ENCODE measurements around the gene FRAS1.

FRAS1 gene

DNA sequence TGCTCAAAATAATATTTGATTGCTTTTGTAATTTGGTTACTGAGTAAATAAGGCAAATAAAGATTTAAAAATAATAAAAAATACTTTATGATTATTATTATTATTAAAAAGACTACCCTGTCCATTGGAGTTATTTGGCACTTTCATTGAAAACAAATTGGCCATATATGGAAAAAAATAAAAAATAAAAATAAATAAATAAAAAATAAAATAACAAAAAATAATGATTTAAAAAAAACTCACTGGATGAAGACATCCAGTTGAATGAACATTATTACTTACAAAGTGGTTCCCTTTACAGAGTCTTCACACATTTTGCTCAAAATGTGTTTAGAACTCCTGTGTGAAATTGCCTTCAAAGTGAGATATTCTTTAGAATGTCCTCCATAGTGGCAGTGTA is 353.1 kb downstream of the FRAS1 start:
- Histone ChIP-seq H3K27me3 (ENCODE audit: insufficient read depth, low read length) (no peaks in the 10 kb centered on the region), H3K4me1 (ENCODE audit: insufficient read depth, low read length) (no peaks in the 10 kb centered on the region), H3K9me3 (ENCODE audit: insufficient read depth, low read depth, low read length) (no peaks in the 10 kb centered on the region), H3K27ac (ENCODE audit: low read depth, low read length) (no peak overlapping the region), H3K36me3 (ENCODE audit: insufficient read depth, low read length) (peaks cover 49% of the 10 kb centered on the region), H3K9ac (ENCODE audit: low read depth, low read length) (no peak overlapping the region), H3K4me3 (ENCODE audit: low read length) (no peak overlapping the region)

- H3K9ac ChIP-seq (ENCODE audit: low read depth, low read length): no peak overlapping the region
- H3K36me3 ChIP-seq (ENCODE audit: insufficient read depth, low read length): peaks cover 53% of the 10 kb centered on the region
- no peak overlapping the region for H3K4me3 ChIP-seq (ENCODE audit: low read length)
- WGBS: 100% methylated on average over 1 of the region's 1 CpG
- no peaks in the 10 kb centered on the region for H3K4me1 ChIP-seq (ENCODE audit: insufficient read depth, low read length)
- H3K27me3 ChIP-seq (ENCODE audit: insufficient read depth, low read length): no peaks in the 10 kb centered on the region
- no peaks in the 10 kb centered on the region for H3K9me3 ChIP-seq (ENCODE audit: insufficient read depth, low read depth, low read length)
- no peak overlapping the region for H3K27ac ChIP-seq (ENCODE audit: low read depth, low read length)
Measured at GRCh38 chr4:78410676-78411075, 353.6 kb downstream of the FRAS1 start.

DNA sequence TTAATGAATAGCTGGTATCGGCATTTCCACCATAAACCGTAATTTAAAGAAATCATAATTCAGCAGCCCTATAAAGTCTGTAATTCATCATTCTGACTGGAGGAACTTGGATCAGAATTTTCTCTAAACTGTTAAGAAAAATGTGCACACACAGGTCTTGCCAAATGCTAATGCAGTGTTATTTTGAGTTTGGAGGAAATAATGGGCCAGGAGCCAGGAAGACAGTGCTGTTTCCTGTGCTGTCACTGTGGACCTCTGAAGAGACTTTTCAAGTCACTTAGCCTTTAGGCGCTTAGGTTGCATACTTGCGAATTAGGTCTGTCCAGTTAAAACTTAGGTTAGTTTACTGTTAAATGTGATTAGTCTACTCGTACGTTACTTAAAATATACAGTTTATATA is 357.0 kb downstream of the FRAS1 start:
- H3K36me3 ChIP-seq (ENCODE audit: insufficient read depth, low read length): peaks cover 47% of the 10 kb centered on the region
- no peaks in the 10 kb centered on the region for H3K27me3 ChIP-seq (ENCODE audit: insufficient read depth, low read length)
- WGBS: 98% methylated on average over 4 of the region's 6 CpGs
- H3K27ac ChIP-seq (ENCODE audit: low read depth, low read length): no peak overlapping the region
- no peak overlapping the region for H3K4me3 ChIP-seq (ENCODE audit: low read length)
- peaks cover 27% of the 10 kb centered on the region for H3K4me1 ChIP-seq (ENCODE audit: insufficient read depth, low read length)
- H3K9ac ChIP-seq (ENCODE audit: low read depth, low read length): no peak overlapping the region
- H3K9me3 ChIP-seq (ENCODE audit: insufficient read depth, low read depth, low read length): no peaks in the 10 kb centered on the region

DNA sequence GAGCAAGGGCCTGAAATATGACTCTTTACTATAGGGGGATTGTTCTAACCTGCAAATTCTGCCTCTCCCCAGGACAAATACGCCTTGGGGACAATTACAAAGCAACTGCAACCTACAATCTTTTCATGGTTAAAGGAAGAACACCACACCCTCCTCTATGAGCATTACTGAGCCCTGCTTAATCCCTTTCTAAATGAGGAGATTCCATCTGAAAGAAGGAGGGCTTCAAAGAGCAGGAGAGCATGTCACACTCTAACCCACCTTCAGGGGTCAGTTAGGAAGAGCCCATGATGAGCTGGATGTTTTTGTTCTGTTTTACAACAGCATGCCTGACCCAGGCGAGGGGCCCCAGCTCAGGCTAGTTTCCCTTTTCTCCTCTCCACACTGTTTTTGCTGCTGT is 360.5 kb downstream of the FRAS1 start:
- Histone ChIP-seq H3K4me1 (ENCODE audit: insufficient read depth, low read length) (peaks cover 27% of the 10 kb centered on the region), H3K4me3 (ENCODE audit: low read length) (no peak overlapping the region), H3K36me3 (ENCODE audit: insufficient read depth, low read length) (peaks cover 69% of the 10 kb centered on the region), H3K27ac (ENCODE audit: low read depth, low read length) (peak overlapping the region; percentile 31), H3K27me3 (ENCODE audit: insufficient read depth, low read length) (no peaks in the 10 kb centered on the region), H3K9me3 (ENCODE audit: insufficient read depth, low read depth, low read length) (no peaks in the 10 kb centered on the region), H3K9ac (ENCODE audit: low read depth, low read length) (peak overlapping the region; percentile 25; the same call in 1 of the 2 replicates)
- WGBS: 60% methylated on average over 2 of the region's 2 CpGs

- 53% methylated on average over 6 of the region's 6 CpGs for WGBS
- H3K9ac ChIP-seq (ENCODE audit: low read depth, low read length): no peak overlapping the region
- H3K36me3 ChIP-seq (ENCODE audit: insufficient read depth, low read length): peaks cover 61% of the 10 kb centered on the region
- H3K4me3 ChIP-seq (ENCODE audit: low read length): no peak overlapping the region
- H3K27me3 ChIP-seq (ENCODE audit: insufficient read depth, low read length): no peaks in the 10 kb centered on the region
- H3K4me1 ChIP-seq (ENCODE audit: insufficient read depth, low read length): peaks cover 27% of the 10 kb centered on the region
- H3K27ac ChIP-seq (ENCODE audit: low read depth, low read length): peak overlapping the region; percentile 31; the same call in 1 of the 2 replicates
- H3K9me3 ChIP-seq (ENCODE audit: insufficient read depth, low read depth, low read length): no peaks in the 10 kb centered on the region
Measured at GRCh38 chr4:78418406-78418805, 361.3 kb downstream of the FRAS1 start.

GRCh38 chr4:78423790-78424189 is 366.7 kb downstream of the FRAS1 start:
- Histone ChIP-seq H3K27me3 (ENCODE audit: insufficient read depth, low read length) (no peaks in the 10 kb centered on the region), H3K4me1 (ENCODE audit: insufficient read depth, low read length) (peaks cover 2% of the 10 kb centered on the region; the same call in 1 of the 2 replicates), H3K36me3 (ENCODE audit: insufficient read depth, low read length) (peaks cover 68% of the 10 kb centered on the region), H3K27ac (ENCODE audit: low read depth, low read length) (no peak overlapping the region), H3K9ac (ENCODE audit: low read depth, low read length) (no peak overlapping the region), H3K4me3 (ENCODE audit: low read length) (no peak overlapping the region), H3K9me3 (ENCODE audit: insufficient read depth, low read depth, low read length) (no peaks in the 10 kb centered on the region)
- 97% methylated on average over 9 of the region's 9 CpGs for WGBS

GRCh38 chr4:78424461-78424860 is 367.3 kb downstream of the FRAS1 start:
- H3K4me3 ChIP-seq (ENCODE audit: low read length): no peak overlapping the region
- H3K9ac ChIP-seq (ENCODE audit: low read depth, low read length): no peak overlapping the region
- H3K9me3 ChIP-seq (ENCODE audit: insufficient read depth, low read depth, low read length): no peaks in the 10 kb centered on the region
- peaks cover 68% of the 10 kb centered on the region for H3K36me3 ChIP-seq (ENCODE audit: insufficient read depth, low read length)
- no peaks in the 10 kb centered on the region for H3K4me1 ChIP-seq (ENCODE audit: insufficient read depth, low read length)
- no peak overlapping the region for H3K27ac ChIP-seq (ENCODE audit: low read depth, low read length)
- H3K27me3 ChIP-seq (ENCODE audit: insufficient read depth, low read length): no peaks in the 10 kb centered on the region

DNA sequence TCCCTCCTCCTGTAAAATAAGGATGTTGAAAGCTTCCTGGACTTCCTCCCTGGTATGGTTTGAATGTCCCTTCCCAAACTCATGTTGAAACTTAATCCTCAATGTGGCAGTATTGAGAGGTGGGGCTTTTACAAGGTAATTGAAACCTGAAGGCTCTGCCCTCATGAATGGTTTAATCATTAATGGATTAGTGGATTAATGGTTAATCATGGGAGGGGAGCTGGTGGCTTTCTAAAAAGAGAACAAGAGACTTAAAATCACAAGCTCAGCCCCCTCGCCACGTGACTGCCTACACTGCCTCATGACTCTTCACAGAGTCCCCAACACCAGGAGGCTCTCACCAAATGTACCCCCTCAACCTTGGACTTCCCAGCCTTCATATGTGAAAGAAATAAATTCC is 369.8 kb downstream of the FRAS1 start:
- Histone ChIP-seq H3K36me3 (ENCODE audit: insufficient read depth, low read length) (peaks cover 72% of the 10 kb centered on the region), H3K4me3 (ENCODE audit: low read length) (no peak overlapping the region), H3K27me3 (ENCODE audit: insufficient read depth, low read length) (no peaks in the 10 kb centered on the region), H3K9ac (ENCODE audit: low read depth, low read length) (no peak overlapping the region), H3K4me1 (ENCODE audit: insufficient read depth, low read length) (no peaks in the 10 kb centered on the region), H3K9me3 (ENCODE audit: insufficient read depth, low read depth, low read length) (no peaks in the 10 kb centered on the region), H3K27ac (ENCODE audit: low read depth, low read length) (no peak overlapping the region)
- WGBS: 96% methylated on average over 2 of the region's 2 CpGs

DNA sequence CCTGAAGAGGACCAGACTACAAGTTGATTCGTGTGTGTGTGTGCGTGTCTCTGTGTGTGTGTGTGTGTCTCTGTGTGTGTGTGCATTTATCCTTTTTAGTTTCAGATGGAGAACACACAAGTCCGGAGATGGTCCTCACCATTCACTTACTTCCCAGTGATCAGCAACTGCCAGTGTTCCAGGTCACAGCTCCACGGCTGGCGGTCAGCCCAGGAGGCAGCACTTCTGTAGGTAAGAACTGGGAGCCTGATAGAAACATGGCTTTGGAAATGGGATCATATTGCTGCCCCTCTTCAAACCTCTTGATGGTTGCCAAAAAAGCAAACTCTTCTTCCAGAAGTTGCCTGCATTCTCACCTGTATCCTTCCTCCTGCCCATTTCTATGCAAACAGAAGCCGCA is 371.9 kb downstream of the FRAS1 start:
- H3K27me3 ChIP-seq (ENCODE audit: insufficient read depth, low read length): no peaks in the 10 kb centered on the region
- 95% methylated on average over 6 of the region's 6 CpGs for WGBS

DNA sequence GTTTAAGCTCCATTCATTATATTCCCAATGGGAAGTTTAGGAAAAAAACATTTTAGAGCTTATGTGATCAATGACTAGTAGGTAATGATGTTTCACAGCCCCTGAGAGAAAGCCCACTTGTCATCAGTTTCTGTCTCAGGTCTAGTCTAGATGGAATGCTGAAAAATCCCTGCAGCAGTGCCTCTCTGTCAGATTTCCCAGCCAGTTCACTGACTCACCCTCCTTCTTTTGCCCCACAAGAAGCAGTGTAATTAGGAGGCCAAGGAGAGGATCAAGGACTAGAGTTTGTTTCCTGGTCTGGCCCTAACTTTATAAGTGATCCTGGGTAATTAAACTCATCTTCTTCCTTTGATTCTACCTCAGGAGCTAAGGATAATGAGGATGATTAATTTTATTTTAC is 375.8 kb downstream of the FRAS1 start:
- peaks cover 45% of the 10 kb centered on the region for H3K36me3 ChIP-seq (ENCODE audit: insufficient read depth, low read length)
- no peaks in the 10 kb centered on the region; the same call in 1 of the 2 replicates for H3K4me1 ChIP-seq (ENCODE audit: insufficient read depth, low read length)
- H3K9ac ChIP-seq (ENCODE audit: low read depth, low read length): no peak overlapping the region
- no peaks in the 10 kb centered on the region for H3K9me3 ChIP-seq (ENCODE audit: insufficient read depth, low read depth, low read length)
- no peak overlapping the region for H3K4me3 ChIP-seq (ENCODE audit: low read length)
- H3K27ac ChIP-seq (ENCODE audit: low read depth, low read length): no peak overlapping the region
- H3K27me3 ChIP-seq (ENCODE audit: insufficient read depth, low read length): no peaks in the 10 kb centered on the region

More for the DNA sequence above, 371.9 kb downstream of the FRAS1 start:
- Histone ChIP-seq H3K9me3 (ENCODE audit: insufficient read depth, low read depth, low read length) (no peaks in the 10 kb centered on the region), H3K4me3 (ENCODE audit: low read length) (no peak overlapping the region), H3K36me3 (ENCODE audit: insufficient read depth, low read length) (peaks cover 70% of the 10 kb centered on the region), H3K9ac (ENCODE audit: low read depth, low read length) (no peak overlapping the region), H3K4me1 (ENCODE audit: insufficient read depth, low read length) (no peaks in the 10 kb centered on the region; the same call in 1 of the 2 replicates), H3K27ac (ENCODE audit: low read depth, low read length) (no peak overlapping the region)

DNA sequence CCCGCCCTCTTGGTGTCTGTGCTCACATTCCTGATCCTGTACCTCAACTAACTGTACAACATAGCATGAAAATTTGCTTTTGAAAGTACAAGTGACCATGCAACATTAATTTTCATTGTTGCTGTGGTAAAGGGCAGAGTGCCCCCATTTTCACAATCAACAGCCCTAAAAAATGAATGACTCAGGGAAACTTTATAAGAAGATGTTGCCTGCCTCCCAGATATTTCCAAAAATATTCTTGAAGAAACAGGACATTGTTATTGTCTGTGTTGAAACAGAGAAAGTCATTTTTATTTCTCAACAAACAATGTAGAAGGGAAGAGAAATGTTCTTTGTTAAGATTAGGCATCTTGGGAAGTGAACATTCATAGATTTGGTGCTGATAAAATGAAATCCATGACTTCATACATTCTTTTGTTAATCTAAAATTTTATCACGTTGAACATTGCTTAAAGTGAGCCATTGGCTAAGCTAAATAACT is 380.5 kb downstream of the FRAS1 start:
- H3K4me1 ChIP-seq (ENCODE audit: insufficient read depth, low read length): no peaks in the 10 kb centered on the region; the same call in 1 of the 2 replicates

DNA sequence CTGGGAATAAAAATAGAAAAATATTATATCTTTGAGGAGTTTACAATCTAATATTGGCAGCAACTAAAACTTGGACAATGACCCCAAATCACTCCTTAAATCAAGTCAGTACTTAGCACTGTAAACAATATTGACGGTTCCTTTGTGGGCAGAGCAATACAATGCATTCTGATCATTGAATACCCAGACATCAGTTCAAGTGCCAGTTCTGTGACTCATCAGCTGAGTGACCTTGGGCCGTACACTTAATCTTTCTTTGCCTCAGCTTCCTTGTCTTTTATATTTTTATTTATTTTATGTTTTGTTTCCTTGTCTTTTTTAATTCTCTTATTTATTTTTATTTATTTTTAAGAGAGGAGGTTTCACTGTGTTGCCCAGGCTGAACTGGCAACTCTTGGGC is 382.2 kb downstream of the FRAS1 start:
- 95% methylated on average over 2 of the region's 2 CpGs for WGBS
- no peak overlapping the region for H3K4me3 ChIP-seq (ENCODE audit: low read length)
- H3K4me1 ChIP-seq (ENCODE audit: insufficient read depth, low read length): no peaks in the 10 kb centered on the region

More for the DNA sequence above, 380.5 kb downstream of the FRAS1 start:
- H3K9ac ChIP-seq (ENCODE audit: low read depth, low read length): no peak overlapping the region
- 100% methylated on average over 2 of the region's 2 CpGs for WGBS
- H3K9me3 ChIP-seq (ENCODE audit: insufficient read depth, low read depth, low read length): no peaks in the 10 kb centered on the region
- no peak overlapping the region for H3K27ac ChIP-seq (ENCODE audit: low read depth, low read length)
- peaks cover 47% of the 10 kb centered on the region for H3K36me3 ChIP-seq (ENCODE audit: insufficient read depth, low read length)
- H3K4me3 ChIP-seq (ENCODE audit: low read length): no peak overlapping the region
- H3K27me3 ChIP-seq (ENCODE audit: insufficient read depth, low read length): no peaks in the 10 kb centered on the region

More for the DNA sequence above, 382.2 kb downstream of the FRAS1 start:
- Histone ChIP-seq H3K9ac (ENCODE audit: low read depth, low read length) (no peak overlapping the region), H3K27me3 (ENCODE audit: insufficient read depth, low read length) (no peaks in the 10 kb centered on the region), H3K9me3 (ENCODE audit: insufficient read depth, low read depth, low read length) (no peaks in the 10 kb centered on the region), H3K27ac (ENCODE audit: low read depth, low read length) (no peak overlapping the region), H3K36me3 (ENCODE audit: insufficient read depth, low read length) (peaks cover 51% of the 10 kb centered on the region)

Data from HUES64 (cell line).